Measurements from ENCODE around the gene NHSL2. TPM values are rescaled to one million over a fixed set of nuclear protein-coding genes. Genes with fewer than 3 reads are reported as not detected.

The NHSL2 gene
- total RNA-seq, 8 experiments from 2014 or later, result 0.13 to 5.0 (median 1.3) TPM

- 46 to 100% (median 76%) methylated on average over 1 to 3 of the region's 6 CpGs; no CpG with 5 or more reads in 7 of the 10 experiments for WGBS, 10 experiments
- no peak for ATAC-seq (replicated peaks in 6 of 8)
- in situ Hi-C loops (cut with MboI; ENCODE audit: low pct_unique_long_range_greater_than_20kb in 2 of 9, low sequenced_read_pairs in 9 of 9, unreplicated experiment in 9 of 9), result no loop called here
- Histone ChIP-seq H3K27ac (peak overlapping the region; percentile 71 to 73), H3K4me3 (no peak overlapping the region), H3K4me1 (replicated peaks in 1 of 2) (peaks cover 21 to 29% of the 10 kb centered on the region in 2 donors)
Observed at GRCh38 chrX:72028701-72029470, 118.2 kb downstream of the NHSL2 start.

GRCh38 chrX:72029483-72030411, 119.1 kb downstream of the NHSL2 start:
- 14 to 29% methylated on average over 3 to 5 of the region's 7 CpGs; no CpG with 5 or more reads in 8 of the 10 experiments for WGBS, 10 experiments
- peak overlapping the region; percentile 71 to 73 for H3K27ac ChIP-seq
- H3K4me3 ChIP-seq, result no peak overlapping the region
- in situ Hi-C loops (cut with MboI; ENCODE audit: low pct_unique_long_range_greater_than_20kb in 2 of 9, low sequenced_read_pairs in 9 of 9, unreplicated experiment in 9 of 9), result no loop called here
- peaks cover 21 to 29% of the 10 kb centered on the region in 2 donors for H3K4me1 ChIP-seq (replicated peaks in 1 of 2)
- ATAC-seq (replicated peaks in 6 of 8), result peak in 7 of 8 experiments; percentile 78 to 94 (median 90)

DNA sequence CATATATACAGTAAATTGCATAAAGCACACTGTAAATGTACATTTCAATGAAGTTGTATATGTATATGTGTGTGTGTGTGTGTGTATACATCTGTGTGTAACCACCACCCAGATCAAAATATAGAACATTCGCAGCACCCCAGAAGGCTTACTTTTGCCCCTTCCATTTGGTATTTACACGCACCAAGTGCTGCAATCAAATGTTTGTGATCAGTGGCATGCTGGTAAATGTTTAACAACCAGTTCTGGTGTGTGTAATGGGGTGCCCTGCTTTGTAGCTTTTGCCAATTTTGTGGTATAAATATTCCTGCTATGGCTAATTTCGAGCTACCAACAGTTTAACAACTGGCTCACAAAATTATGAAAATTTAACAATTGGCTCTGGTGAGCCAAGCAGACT, 119.8 kb downstream of the NHSL2 start:
- WGBS, 10 experiments, result 13 to 100% (median 40%) methylated on average over 1 of the region's 3 CpGs; no CpG with 5 or more reads in 7 of the 10 experiments
- no peak overlapping the region for H3K4me3 ChIP-seq
- in situ Hi-C loops (cut with MboI; ENCODE audit: low pct_unique_long_range_greater_than_20kb in 2 of 9, low sequenced_read_pairs in 9 of 9, unreplicated experiment in 9 of 9), result no loop called here
- H3K4me1 ChIP-seq (replicated peaks in 1 of 2), result peaks cover 21 to 29% of the 10 kb centered on the region in 2 donors
- H3K27ac ChIP-seq, result peak overlapping the region in 1 of 2 donors; percentile 5
- ATAC-seq (replicated peaks in 6 of 8), result no peak

DNA sequence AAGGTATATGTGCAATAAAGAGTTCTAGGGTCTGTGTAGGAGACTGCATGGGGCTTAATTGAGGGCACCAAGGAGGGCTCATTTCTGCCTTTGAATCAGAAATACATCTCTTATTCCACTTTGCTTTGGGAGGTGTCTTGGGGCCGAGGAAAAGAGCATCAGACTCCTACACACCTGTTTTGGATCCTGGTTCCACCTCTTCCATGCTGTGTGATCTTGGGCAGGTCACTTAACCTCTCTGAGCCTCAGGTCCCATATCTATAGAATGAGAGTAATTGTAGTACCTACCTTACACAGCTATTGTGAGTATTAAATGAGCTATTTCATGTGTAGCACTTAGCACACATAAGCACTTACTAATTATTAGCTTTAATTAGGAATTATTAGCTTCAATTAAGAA, 120.5 kb downstream of the NHSL2 start:
- Histone ChIP-seq H3K27ac (no peak overlapping the region), H3K4me3 (no peak overlapping the region), H3K4me1 (replicated peaks in 1 of 2) (peaks cover 21 to 29% of the 10 kb centered on the region in 2 donors)
- in situ Hi-C loops (cut with MboI; ENCODE audit: low pct_unique_long_range_greater_than_20kb in 2 of 9, low sequenced_read_pairs in 9 of 9, unreplicated experiment in 9 of 9), result no loop called here
- no peak for ATAC-seq (replicated peaks in 6 of 8)
- 33% methylated on average over 1 of the region's 1 CpG; no CpG with 5 or more reads in 9 of the 10 experiments for WGBS, 10 experiments

DNA sequence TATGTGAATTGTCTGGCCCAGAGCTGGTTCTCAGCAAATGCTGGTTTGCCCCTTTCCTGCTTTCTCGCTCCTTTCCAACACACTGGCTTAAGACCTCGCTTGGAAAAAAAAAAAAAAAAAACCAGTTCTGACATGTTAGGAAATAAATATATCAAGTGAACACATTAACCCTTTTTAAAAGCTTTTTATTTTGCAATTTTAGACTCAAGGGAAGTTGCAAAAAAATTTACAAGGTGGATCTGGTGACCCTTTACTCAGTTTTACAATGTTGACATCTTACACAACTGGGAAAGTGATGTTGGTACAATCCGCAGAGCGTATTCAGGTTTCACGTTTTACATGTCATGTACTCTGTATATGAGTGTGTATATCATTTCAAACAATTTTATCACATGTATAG, 121.0 kb downstream of the NHSL2 start:
- Histone ChIP-seq H3K27ac (no peak overlapping the region), H3K4me3 (no peak overlapping the region), H3K4me1 (replicated peaks in 1 of 2) (peaks cover 21 to 29% of the 10 kb centered on the region in 2 donors)
- ATAC-seq (replicated peaks in 6 of 8), result no peak
- WGBS, 10 experiments, result 45 to 100% (median 81%) methylated on average over 1 to 5 of the region's 5 CpGs; no CpG with 5 or more reads in 3 of the 10 experiments
- in situ Hi-C loops (cut with MboI; ENCODE audit: low pct_unique_long_range_greater_than_20kb in 2 of 9, low sequenced_read_pairs in 9 of 9, unreplicated experiment in 9 of 9), result no loop called here

GRCh38 chrX:72037601-72038000, 127.0 kb downstream of the NHSL2 start:
- Histone ChIP-seq H3K27ac (no peak overlapping the region), H3K4me1 (replicated peaks in 1 of 2) (peaks cover 11 to 12% of the 10 kb centered on the region in 2 donors), H3K4me3 (no peak overlapping the region)
- 58 to 80% methylated on average over 1 of the region's 2 CpGs; no CpG with 5 or more reads in 8 of the 10 experiments for WGBS, 10 experiments
- in situ Hi-C loops (cut with MboI; ENCODE audit: low pct_unique_long_range_greater_than_20kb in 2 of 9, low sequenced_read_pairs in 9 of 9, unreplicated experiment in 9 of 9), result no loop called here
- ATAC-seq (replicated peaks in 6 of 8), result no peak

GRCh38 chrX:72038016-72038415, 127.4 kb downstream of the NHSL2 start:
- no peak for ATAC-seq (replicated peaks in 6 of 8)
- peaks cover 11 to 12% of the 10 kb centered on the region in 2 donors for H3K4me1 ChIP-seq (replicated peaks in 1 of 2)

DNA sequence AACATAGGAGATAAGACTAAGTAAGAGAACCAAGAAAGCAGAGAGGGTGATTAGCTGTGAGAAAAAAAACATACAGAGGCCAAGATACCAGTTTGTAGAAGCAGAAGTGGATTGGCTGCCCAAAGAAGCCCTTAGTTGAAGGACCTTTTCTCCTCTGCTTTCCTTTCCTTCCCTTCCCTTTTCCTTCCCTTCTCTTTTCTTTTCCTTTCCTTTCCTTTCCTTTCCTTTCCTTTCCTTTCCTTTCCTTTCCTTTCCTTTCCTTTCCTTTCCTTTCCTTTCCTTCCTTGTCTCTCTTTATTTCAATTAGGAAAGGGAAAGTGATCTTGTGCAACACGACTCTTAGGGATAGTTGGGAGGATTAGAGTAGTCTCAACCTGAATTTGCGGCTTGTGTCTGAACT, 128.2 kb downstream of the NHSL2 start:
- in situ Hi-C loops (cut with MboI; ENCODE audit: low pct_unique_long_range_greater_than_20kb in 2 of 9, low sequenced_read_pairs in 9 of 9, unreplicated experiment in 9 of 9), result no loop called here
- no peak for ATAC-seq (replicated peaks in 6 of 8)
- Histone ChIP-seq H3K4me3 (no peak overlapping the region), H3K4me1 (replicated peaks in 1 of 2) (peaks cover 11 to 12% of the 10 kb centered on the region in 2 donors), H3K27ac (no peak overlapping the region)
- 14 to 60% (median 40%) methylated on average over 1 of the region's 2 CpGs; no CpG with 5 or more reads in 7 of the 10 experiments for WGBS, 10 experiments

More at GRCh38 chrX:72038016-72038415, 127.4 kb downstream of the NHSL2 start:
- Histone ChIP-seq H3K4me3 (no peak overlapping the region), H3K27ac (no peak overlapping the region)
- WGBS, 10 experiments, result 89 to 100% (median 100%) methylated on average over 1 to 2 of the region's 4 CpGs; no CpG with 5 or more reads in 7 of the 10 experiments
- in situ Hi-C loops (cut with MboI; ENCODE audit: low pct_unique_long_range_greater_than_20kb in 2 of 9, low sequenced_read_pairs in 9 of 9, unreplicated experiment in 9 of 9), result no loop called here

DNA sequence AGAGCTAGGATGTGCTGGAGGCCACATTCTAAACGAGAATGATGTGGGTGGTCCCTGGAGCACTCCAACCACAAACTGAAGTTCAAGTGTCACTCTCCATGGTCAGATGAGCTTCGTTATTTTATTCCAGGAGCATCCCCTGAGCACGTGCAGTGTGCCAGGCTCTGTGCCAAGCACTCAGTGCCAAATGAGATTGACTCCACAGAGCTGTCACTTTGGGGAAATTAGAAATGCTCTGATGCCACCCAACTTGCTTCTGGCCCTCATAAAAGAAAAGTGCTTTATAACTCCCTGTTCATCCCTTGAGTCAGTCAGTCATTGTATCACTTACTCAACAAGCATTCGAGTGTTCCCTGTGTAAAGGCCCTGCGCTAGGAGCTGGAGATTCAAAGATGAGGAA, 129.9 kb downstream of the NHSL2 start:
- no peak for ATAC-seq (replicated peaks in 6 of 8)
- in situ Hi-C loops (cut with MboI; ENCODE audit: low pct_unique_long_range_greater_than_20kb in 2 of 9, low sequenced_read_pairs in 9 of 9, unreplicated experiment in 9 of 9), result no loop called here
- Histone ChIP-seq H3K4me1 (replicated peaks in 1 of 2) (peaks cover 12 to 16% of the 10 kb centered on the region in 2 donors), H3K4me3 (no peak overlapping the region), H3K27ac (no peak overlapping the region)
- 45 to 90% (median 83%) methylated on average over 1 to 3 of the region's 5 CpGs; no CpG with 5 or more reads in 7 of the 10 experiments for WGBS, 10 experiments

- ATAC-seq (replicated peaks in 6 of 8), result no peak
- in situ Hi-C loops (cut with MboI; ENCODE audit: low pct_unique_long_range_greater_than_20kb in 2 of 9, low sequenced_read_pairs in 9 of 9, unreplicated experiment in 9 of 9), result no loop called here
- H3K4me1 ChIP-seq (replicated peaks in 1 of 2), result peaks cover 15 to 18% of the 10 kb centered on the region in 2 donors
- peak overlapping the region in 1 of 2 donors; percentile 55 for H3K27ac ChIP-seq
- H3K4me3 ChIP-seq, result no peak overlapping the region
- WGBS, 10 experiments, result 0 to 80% (median 30%) methylated on average over 1 to 4 of the region's 6 CpGs; no CpG with 5 or more reads in 6 of the 10 experiments
Observed at GRCh38 chrX:72041176-72041575, 130.5 kb downstream of the NHSL2 start.

DNA sequence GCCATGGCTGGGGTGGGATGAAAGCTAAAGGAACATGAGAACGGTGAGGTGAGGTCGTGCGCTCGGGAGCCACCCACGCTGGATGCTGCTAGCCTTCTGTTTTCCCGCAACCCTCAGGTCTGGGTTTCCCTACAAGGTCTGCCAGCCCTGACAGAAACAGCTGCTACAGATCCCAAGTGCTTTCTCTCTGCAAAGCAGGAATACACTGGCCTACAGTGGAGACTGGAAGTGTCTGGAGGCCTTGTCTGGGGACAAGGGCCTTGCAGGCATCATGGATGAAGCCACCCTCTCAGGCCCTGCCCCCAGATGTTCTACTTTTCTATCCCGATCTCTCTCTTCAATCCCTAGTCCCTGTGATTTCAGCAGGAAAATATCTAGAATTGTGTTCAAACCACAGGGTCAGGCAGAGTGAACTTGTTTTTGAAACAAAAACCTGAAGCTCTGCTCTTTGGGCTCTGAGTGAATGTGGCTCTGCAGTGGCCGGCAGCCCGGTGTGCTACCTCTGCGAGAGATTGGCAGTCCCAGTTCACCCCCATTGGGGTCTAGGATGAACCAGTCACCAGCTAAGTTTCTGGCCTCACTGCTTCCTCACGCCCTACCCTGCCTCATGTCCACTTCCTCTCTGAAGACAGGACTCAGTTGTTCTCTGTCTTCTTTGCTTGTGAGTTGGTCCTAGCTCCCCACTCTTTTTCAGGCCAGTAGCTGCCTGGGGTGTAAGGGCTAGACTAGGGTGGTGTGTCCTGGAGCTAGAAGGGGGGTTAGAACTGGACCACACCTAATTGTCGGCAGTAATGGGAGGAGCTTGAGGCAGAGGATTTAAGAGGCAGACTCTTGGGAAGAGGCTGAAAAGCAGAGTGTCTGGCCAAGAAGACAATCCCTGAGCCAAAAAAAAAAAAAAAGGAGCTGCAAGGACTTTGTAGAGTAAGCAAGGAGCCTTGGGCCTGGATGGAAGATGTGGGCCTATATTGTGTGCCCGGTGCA, 131.5 kb downstream of the NHSL2 start:
- 47 to 83% (median 47%) methylated on average over 1 to 7 of the region's 13 CpGs; no CpG with 5 or more reads in 7 of the 10 experiments for WGBS, 10 experiments
- peak in 7 of 8 experiments; percentile 24 to 65 (median 55) for ATAC-seq (replicated peaks in 6 of 8)
- in situ Hi-C loops (cut with MboI; ENCODE audit: low pct_unique_long_range_greater_than_20kb in 2 of 9, low sequenced_read_pairs in 9 of 9, unreplicated experiment in 9 of 9), result no loop called here

DNA sequence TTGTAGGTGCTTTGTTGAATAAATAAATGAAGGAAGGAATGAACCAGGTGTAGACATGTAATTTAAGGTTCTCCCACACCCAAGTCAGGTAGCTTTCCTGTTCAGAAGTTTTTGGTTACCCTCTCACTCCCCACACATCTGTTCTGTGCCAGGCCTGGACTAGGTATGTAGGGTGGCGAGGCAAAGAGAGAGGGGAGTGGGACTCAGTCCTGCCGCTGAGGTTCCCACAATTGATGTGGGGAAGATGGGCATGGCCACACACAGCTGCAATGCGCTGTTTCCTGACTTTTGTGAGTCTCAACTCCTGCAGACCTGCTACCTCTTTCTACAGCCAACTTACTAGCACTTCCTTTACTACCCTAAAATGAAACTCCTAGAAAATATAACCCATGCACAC, 132.2 kb downstream of the NHSL2 start:
- Histone ChIP-seq H3K4me1 (replicated peaks in 1 of 2) (peaks cover 15 to 19% of the 10 kb centered on the region in 2 donors), H3K27ac (no peak overlapping the region), H3K4me3 (no peak overlapping the region)
- 60% methylated on average over 1 of the region's 3 CpGs; no CpG with 5 or more reads in 9 of the 10 experiments for WGBS, 10 experiments
- no peak for ATAC-seq (replicated peaks in 6 of 8)
- in situ Hi-C loops (cut with MboI; ENCODE audit: low pct_unique_long_range_greater_than_20kb in 2 of 9, low sequenced_read_pairs in 9 of 9, unreplicated experiment in 9 of 9), result no loop called here

More for the DNA sequence above, 131.5 kb downstream of the NHSL2 start:
- Histone ChIP-seq H3K4me3 (no peak overlapping the region), H3K27ac (peak overlapping the region; percentile 39 to 55), H3K4me1 (replicated peaks in 1 of 2) (peaks cover 15 to 19% of the 10 kb centered on the region in 2 donors)

Measured in motor neuron (in vitro differentiated cells).